Stimulated activated naive CD8-positive, alpha-beta T cell treated with anti-CD3 and anti-CD28 coated beads, Interleukin-15, Interleukin-2, amounts not matched to agents 100 ng/mL and 50 ng/mL, for 24 hours (primary cell): ENCODE results near the gene MMP17.

Experiments used
- H3K27ac Mint-ChIP-seq: one replicate; pipeline ENCODE4 v1.8.0; 2021; ENCODE audit warnings: mild to moderate bottlenecking, mixed read lengths
- H3K27me3 Mint-ChIP-seq: one replicate; pipeline ENCODE4 v1.8.0; 2021; ENCODE audit warnings: mixed read lengths
- H3K36me3 Mint-ChIP-seq: one replicate; pipeline ENCODE4 v1.8.0; 2021; ENCODE audit warnings: low read depth, mixed read lengths
- H3K4me1 Mint-ChIP-seq: one replicate; pipeline ENCODE4 v1.8.0; 2021; ENCODE audit warnings: low read depth, mixed read lengths
- H3K4me3 Mint-ChIP-seq: one replicate; pipeline ENCODE4 v1.8.0; 2021; ENCODE audit warnings: mild to moderate bottlenecking, mixed read lengths
- H3K9me3 Mint-ChIP-seq: one replicate; pipeline ENCODE4 v1.8.0; 2021; ENCODE audit warnings: mixed read lengths

Gene MMP17

DNA sequence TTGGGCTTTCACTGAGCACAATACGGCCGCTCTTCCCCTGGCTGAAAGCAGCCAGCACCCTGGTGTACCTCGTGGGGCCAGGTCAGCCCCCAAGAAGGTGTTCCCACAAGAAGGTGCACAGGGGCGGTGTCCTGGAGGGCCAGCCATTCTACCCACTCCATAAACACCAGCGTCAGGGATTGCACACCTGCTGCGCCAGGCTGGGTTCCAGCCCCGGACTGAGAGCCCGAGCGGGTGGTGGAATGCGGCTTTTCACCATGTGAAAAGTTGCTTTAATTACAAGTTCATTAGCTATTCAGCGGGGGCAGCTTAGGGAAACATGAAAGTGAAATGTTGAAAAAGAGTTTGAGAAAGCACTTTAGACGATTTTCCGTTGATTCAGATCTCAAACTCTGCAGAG is 17.5 kb upstream of the MMP17 start:
- H3K27me3 Mint-ChIP-seq = no peaks in the 10 kb centered on the region
- H3K9me3 Mint-ChIP-seq = peaks cover 8% of the 10 kb centered on the region
- H3K4me3 Mint-ChIP-seq = no peak overlapping the region
- H3K36me3 Mint-ChIP-seq = peaks cover 7% of the 10 kb centered on the region
- H3K4me1 Mint-ChIP-seq = no peaks in the 10 kb centered on the region
- no peak overlapping the region for H3K27ac Mint-ChIP-seq

DNA sequence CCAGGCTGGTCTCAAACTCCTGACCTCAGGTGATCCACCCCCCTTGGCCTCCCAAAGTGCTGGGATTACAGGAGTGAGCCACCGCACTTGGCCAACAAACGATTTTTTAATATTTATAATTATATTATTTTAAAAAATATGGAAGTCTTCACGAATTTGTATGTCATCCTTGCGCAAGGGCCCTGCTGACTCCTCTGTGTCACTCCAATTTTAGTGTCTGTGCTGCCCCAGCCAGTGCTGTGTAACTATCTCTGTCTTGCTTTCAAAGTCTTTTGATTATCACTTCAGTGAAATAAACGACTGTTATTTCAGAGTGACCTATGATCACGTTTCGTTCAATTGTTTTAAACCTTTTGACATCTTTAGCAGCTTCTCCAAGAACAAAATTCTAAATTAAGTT is 13.1 kb upstream of the MMP17 start:
- peaks cover 7% of the 10 kb centered on the region for H3K36me3 Mint-ChIP-seq

DNA sequence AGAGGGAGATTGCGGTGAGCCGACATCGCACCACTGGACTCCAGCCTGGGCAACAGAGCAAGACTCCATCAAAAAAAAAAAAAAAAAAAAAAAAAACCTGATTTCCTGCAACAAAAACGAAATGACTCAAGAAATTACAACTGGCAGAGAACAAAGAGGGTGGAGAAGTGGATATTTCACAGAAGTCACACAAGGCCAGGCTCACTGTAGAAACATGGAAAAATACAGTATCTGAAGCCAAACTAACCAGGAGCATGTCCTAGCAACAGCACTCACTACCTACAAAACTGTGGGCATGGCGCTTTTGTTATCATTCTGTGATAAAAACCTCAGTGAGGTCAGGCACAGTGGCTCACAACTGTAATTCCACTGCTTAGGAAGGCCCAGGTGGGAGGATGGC is 11.7 kb upstream of the MMP17 start:
- Mint-ChIP-seq H3K4me3 (no peak overlapping the region), H3K27me3 (no peaks in the 10 kb centered on the region), H3K36me3 (peaks cover 7% of the 10 kb centered on the region), H3K27ac (no peak overlapping the region), H3K9me3 (peaks cover 8% of the 10 kb centered on the region), H3K4me1 (peaks cover 5% of the 10 kb centered on the region)

More for the DNA sequence above, 13.1 kb upstream of the MMP17 start:
- peaks cover 5% of the 10 kb centered on the region for H3K4me1 Mint-ChIP-seq
- H3K27me3 Mint-ChIP-seq = no peaks in the 10 kb centered on the region
- peaks cover 8% of the 10 kb centered on the region for H3K9me3 Mint-ChIP-seq
- no peak overlapping the region for H3K27ac Mint-ChIP-seq
- H3K4me3 Mint-ChIP-seq = no peak overlapping the region

GRCh38 chr12:131817241-131817640 is 11.0 kb upstream of the MMP17 start:
- H3K9me3 Mint-ChIP-seq = peaks cover 6% of the 10 kb centered on the region
- peaks cover 5% of the 10 kb centered on the region for H3K4me1 Mint-ChIP-seq
- no peaks in the 10 kb centered on the region for H3K27me3 Mint-ChIP-seq
- H3K27ac Mint-ChIP-seq = no peak overlapping the region
- peaks cover 7% of the 10 kb centered on the region for H3K36me3 Mint-ChIP-seq
- H3K4me3 Mint-ChIP-seq = no peak overlapping the region

DNA sequence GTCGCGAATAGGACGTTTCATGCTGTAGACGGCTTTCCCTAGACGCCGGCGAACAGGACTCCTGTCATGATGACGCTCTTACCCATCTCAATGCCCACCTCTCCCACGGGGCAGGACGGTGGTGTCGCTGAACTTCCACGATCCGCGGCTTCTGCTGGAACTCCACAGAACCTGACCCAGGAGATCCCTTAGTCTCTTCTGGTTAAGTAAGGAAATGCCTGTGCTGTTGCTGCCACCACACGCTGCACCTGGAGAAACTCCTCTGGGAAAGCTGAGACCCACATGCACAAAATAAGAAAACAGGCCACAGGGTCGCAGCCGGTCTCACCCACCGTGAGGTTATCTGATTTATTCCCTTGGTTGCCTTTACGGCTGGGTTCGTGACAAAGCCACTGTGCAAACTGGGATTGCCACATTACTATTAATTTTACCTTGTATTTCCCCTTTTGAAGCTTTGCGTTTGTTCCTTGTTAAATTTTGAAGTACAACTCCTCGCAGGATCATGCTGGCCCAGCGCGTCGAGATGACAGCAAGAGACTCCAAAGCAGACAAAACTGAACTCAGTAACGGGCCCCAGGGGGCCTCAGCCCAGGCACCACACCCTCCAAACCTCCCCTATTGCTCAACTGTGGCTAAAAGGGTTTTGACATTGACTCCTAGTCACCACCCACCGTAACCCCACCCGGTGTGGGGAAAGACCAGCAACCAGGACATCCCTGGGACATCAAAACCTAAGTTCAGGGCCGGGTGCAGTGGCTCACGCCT is 9.2 kb upstream of the MMP17 start:
- Mint-ChIP-seq H3K27me3 (no peaks in the 10 kb centered on the region), H3K9me3 (no peaks in the 10 kb centered on the region), H3K27ac (no peak overlapping the region), H3K36me3 (no peaks in the 10 kb centered on the region), H3K4me3 (no peak overlapping the region), H3K4me1 (peaks cover 5% of the 10 kb centered on the region)

GRCh38 chr12:131824450-131824849 is 3.7 kb upstream of the MMP17 start:
- Mint-ChIP-seq H3K36me3 (no peaks in the 10 kb centered on the region), H3K4me3 (no peak overlapping the region), H3K27ac (no peak overlapping the region), H3K9me3 (no peaks in the 10 kb centered on the region), H3K27me3 (peaks cover 24% of the 10 kb centered on the region), H3K4me1 (peaks cover 4% of the 10 kb centered on the region)

DNA sequence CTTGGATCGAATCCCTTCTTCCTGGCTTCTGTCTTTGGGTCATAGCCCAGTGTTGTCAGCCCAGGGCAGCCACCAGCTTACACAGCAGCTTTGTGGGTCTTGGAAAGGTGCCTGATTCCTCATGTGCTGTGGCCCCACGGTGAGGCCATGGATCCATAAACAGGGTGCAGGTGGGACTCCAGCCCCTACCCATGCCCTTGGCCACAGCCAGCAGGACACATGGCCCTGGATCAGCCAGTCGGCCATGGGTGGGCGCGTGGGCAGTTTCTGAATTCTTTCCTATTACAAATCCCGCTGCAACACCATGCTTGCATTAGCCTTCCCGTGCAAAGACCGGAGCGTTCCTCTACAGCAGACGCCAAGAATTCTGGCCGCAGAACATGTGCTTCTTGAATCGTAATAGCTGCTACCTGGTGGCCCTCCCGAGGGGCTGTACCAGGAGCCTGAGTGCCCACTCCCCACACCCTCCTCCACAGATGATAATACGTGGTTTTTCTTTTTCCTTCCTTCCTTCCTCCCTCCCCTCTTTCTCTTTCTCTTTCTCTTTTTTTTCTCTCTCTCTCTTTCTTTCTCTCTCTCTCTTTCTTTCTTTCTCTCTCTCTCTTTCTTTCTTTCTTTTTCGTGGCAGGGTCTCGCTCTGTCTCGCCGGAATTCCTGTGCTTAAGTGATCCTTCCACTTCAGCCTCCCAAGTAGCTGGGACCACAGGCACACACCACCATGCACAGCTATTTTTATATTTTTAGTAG is 2.9 kb upstream of the MMP17 start:
- H3K36me3 Mint-ChIP-seq = no peaks in the 10 kb centered on the region
- H3K27ac Mint-ChIP-seq = peak overlapping the region; percentile 26
- H3K4me3 Mint-ChIP-seq = no peak overlapping the region
- H3K4me1 Mint-ChIP-seq = peaks cover 5% of the 10 kb centered on the region
- H3K27me3 Mint-ChIP-seq = peaks cover 25% of the 10 kb centered on the region
- H3K9me3 Mint-ChIP-seq = no peaks in the 10 kb centered on the region

GRCh38 chr12:131826097-131826928 is 1.9 kb upstream of the MMP17 start:
- no peak overlapping the region for H3K27ac Mint-ChIP-seq
- H3K4me3 Mint-ChIP-seq = no peak overlapping the region
- no peaks in the 10 kb centered on the region for H3K9me3 Mint-ChIP-seq
- H3K4me1 Mint-ChIP-seq = peaks cover 10% of the 10 kb centered on the region
- H3K36me3 Mint-ChIP-seq = no peaks in the 10 kb centered on the region
- peaks cover 29% of the 10 kb centered on the region for H3K27me3 Mint-ChIP-seq

DNA sequence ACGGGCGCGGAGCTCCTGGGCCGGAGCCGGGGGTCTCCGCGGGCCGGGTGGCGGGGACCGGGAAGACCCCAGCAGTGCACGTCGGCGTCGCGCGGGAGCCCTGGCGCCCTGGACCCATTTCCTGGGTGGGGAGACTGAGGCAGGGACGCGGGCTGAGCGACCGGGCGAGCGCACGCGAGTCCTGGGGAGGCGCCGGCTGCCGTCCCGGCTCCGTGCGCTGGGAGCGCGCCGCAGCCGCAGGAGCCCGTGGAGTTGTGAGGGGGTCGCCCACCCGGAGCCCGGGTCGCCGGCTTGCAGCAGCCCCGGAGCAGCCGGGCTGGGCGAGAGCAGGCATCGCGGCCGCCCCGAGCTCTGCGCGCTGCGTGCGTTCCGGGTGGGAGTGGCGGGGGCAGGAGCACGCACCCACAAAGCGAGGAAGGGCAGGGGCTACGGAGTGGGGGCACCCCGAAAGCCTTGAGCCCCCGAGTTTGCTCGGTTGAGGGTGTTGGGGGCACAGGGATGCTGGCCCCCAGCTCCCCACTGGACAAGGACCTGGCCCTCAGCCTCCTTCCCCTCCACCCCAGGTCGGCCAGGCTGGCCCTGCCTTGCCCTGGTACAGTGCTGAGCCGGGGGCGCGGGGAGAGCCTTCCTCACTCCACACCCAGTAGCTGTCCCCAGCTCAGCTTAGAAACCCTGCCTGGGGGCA is 620 bp downstream of the MMP17 start:
- no peak overlapping the region for H3K27ac Mint-ChIP-seq
- peak overlapping the region; percentile 72 for H3K4me3 Mint-ChIP-seq
- H3K36me3 Mint-ChIP-seq = no peaks in the 10 kb centered on the region
- peaks cover 37% of the 10 kb centered on the region for H3K27me3 Mint-ChIP-seq
- no peaks in the 10 kb centered on the region for H3K9me3 Mint-ChIP-seq
- H3K4me1 Mint-ChIP-seq = peaks cover 10% of the 10 kb centered on the region

DNA sequence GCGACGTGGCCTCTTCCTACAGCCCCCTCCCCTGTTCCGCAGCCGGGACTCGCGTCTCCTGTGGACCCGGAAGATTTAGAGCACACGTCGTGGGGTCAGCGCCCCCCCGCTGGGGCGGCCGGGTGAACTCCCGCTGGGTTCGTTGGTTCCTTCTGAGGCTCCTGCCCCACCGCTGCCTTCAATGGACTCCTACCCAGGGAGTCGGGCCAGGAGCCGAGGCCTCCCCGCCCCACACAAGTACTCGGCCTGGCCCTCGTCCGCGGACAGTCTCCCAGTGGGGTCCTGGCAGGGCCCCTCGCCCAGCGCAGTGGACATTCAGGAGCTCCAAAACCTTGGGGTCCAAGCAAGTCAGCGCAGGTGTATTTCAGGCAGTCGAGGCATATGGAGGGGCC is 1.2 kb downstream of the MMP17 start:
- Mint-ChIP-seq H3K36me3 (no peaks in the 10 kb centered on the region), H3K4me3 (peak overlapping the region; percentile 72), H3K27ac (no peak overlapping the region), H3K27me3 (peaks cover 37% of the 10 kb centered on the region), H3K4me1 (peaks cover 10% of the 10 kb centered on the region), H3K9me3 (no peaks in the 10 kb centered on the region)

DNA sequence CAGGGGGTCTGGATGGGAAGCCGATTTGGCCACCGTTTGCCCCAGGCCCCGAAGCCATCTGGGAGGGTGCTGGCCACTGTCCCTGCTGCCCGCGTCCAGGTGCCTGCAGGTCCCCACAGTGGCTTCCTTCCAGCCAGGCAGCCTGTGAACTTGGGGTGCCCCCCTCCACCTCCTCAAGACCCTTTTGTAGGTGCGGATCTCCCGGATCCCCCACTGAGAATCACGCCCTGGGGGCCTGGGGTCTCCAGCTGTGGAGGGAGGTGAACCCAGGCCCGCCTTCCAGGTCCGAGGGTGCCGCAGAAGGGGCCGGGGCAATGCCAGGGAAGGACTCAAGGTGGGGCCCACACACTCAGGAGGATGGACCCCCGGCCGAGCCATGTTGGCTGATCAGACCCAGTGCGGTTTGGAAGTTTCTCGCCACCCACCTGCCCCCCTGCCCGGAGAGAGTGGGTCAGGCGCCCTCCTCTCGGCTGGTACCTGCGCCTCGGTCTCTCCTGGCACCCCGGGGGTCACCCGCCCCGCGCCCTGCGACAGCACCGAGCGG is 1.7 kb downstream of the MMP17 start:
- Mint-ChIP-seq H3K36me3 (no peaks in the 10 kb centered on the region), H3K4me3 (peak overlapping the region; percentile 72), H3K27ac (no peak overlapping the region), H3K9me3 (no peaks in the 10 kb centered on the region), H3K4me1 (peaks cover 10% of the 10 kb centered on the region), H3K27me3 (peaks cover 37% of the 10 kb centered on the region)

- H3K4me1 Mint-ChIP-seq = peaks cover 10% of the 10 kb centered on the region
- H3K27ac Mint-ChIP-seq = no peak overlapping the region
- H3K27me3 Mint-ChIP-seq = peaks cover 33% of the 10 kb centered on the region
- H3K4me3 Mint-ChIP-seq = no peak overlapping the region
- H3K9me3 Mint-ChIP-seq = no peaks in the 10 kb centered on the region
- H3K36me3 Mint-ChIP-seq = no peaks in the 10 kb centered on the region
Measured at GRCh38 chr12:131830335-131830913, 2.2 kb downstream of the MMP17 start.

- peak overlapping the region; percentile 37 for H3K4me3 Mint-ChIP-seq
- peaks cover 30% of the 10 kb centered on the region for H3K27me3 Mint-ChIP-seq
Measured at GRCh38 chr12:131830914-131831571, 2.9 kb downstream of the MMP17 start.

More at GRCh38 chr12:131830914-131831571, 2.9 kb downstream of the MMP17 start:
- Mint-ChIP-seq H3K36me3 (no peaks in the 10 kb centered on the region), H3K27ac (no peak overlapping the region), H3K4me1 (peaks cover 10% of the 10 kb centered on the region), H3K9me3 (no peaks in the 10 kb centered on the region)
